ENCODE data around the gene COQ3. TPM values are rescaled to one million over a fixed set of nuclear protein-coding genes. Genes with fewer than 3 reads are reported as not detected.
A peak's percentile ranks its signal among the peaks of the same experiment; 100 is the strongest.

COQ3 gene
- total RNA-seq, 1 donor from 2014 or later: 7.5 TPM

GRCh38 chr6:99407076-99407475 is 13.1 kb upstream of the COQ3 start:
- no peaks in the 10 kb centered on the region for H3K27me3 Mint-ChIP-seq
- no peak for DNase-seq (ENCODE audit: extremely low spot score, unreplicated experiment)
- H3K27ac Mint-ChIP-seq: no peak overlapping the region
- H3K4me3 Mint-ChIP-seq: no peak overlapping the region
- no peaks in the 10 kb centered on the region for H3K9me3 Mint-ChIP-seq
- TF ChIP-seq, protein P1, sequence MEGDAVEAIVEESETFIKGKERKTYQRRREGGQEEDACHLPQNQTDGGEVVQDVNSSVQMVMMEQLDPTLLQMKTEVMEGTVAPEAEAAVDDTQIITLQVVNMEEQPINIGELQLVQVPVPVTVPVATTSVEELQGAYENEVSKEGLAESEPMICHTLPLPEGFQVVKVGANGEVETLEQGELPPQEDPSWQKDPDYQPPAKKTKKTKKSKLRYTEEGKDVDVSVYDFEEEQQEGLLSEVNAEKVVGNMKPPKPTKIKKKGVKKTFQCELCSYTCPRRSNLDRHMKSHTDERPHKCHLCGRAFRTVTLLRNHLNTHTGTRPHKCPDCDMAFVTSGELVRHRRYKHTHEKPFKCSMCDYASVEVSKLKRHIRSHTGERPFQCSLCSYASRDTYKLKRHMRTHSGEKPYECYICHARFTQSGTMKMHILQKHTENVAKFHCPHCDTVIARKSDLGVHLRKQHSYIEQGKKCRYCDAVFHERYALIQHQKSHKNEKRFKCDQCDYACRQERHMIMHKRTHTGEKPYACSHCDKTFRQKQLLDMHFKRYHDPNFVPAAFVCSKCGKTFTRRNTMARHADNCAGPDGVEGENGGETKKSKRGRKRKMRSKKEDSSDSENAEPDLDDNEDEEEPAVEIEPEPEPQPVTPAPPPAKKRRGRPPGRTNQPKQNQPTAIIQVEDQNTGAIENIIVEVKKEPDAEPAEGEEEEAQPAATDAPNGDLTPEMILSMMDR (conservative IDR thresholded peaks at IDR 0.05): no peak
- peaks cover 41% of the 10 kb centered on the region for H3K36me3 Mint-ChIP-seq
- H3K4me1 Mint-ChIP-seq (ENCODE audit: unreplicated experiment): no peaks in the 10 kb centered on the region

GRCh38 chr6:99402448-99402847 is 8.5 kb upstream of the COQ3 start:
- Mint-ChIP-seq H3K27me3 (no peaks in the 10 kb centered on the region), H3K27ac (no peak overlapping the region), H3K9me3 (no peaks in the 10 kb centered on the region), H3K36me3 (peaks cover 34% of the 10 kb centered on the region), H3K4me3 (no peak overlapping the region), H3K4me1 (ENCODE audit: unreplicated experiment) (no peaks in the 10 kb centered on the region)
- TF ChIP-seq, protein P1 (conservative IDR thresholded peaks at IDR 0.05): no peak
- no peak for DNase-seq (ENCODE audit: extremely low spot score, unreplicated experiment)

- Mint-ChIP-seq H3K4me1 (ENCODE audit: unreplicated experiment) (peaks cover 6% of the 10 kb centered on the region), H3K4me3 (no peak overlapping the region), H3K27me3 (no peaks in the 10 kb centered on the region), H3K27ac (no peak overlapping the region), H3K36me3 (peaks cover 13% of the 10 kb centered on the region), H3K9me3 (no peaks in the 10 kb centered on the region)
- TF ChIP-seq, protein P1 (conservative IDR thresholded peaks at IDR 0.05): no peak
- no peak for DNase-seq (ENCODE audit: extremely low spot score, unreplicated experiment)
Observed at GRCh38 chr6:99397287-99397686, 3.3 kb upstream of the COQ3 start.

GRCh38 chr6:99393366-99393697 is 663 bp downstream of the COQ3 start:
- no peak for DNase-seq (ENCODE audit: extremely low spot score, unreplicated experiment)
- TF ChIP-seq, protein P1 (conservative IDR thresholded peaks at IDR 0.05): no peak
- Mint-ChIP-seq H3K27me3 (no peaks in the 10 kb centered on the region), H3K27ac (peak overlapping the region; percentile 93), H3K4me3 (peak overlapping the region; percentile 97), H3K9me3 (no peaks in the 10 kb centered on the region), H3K4me1 (ENCODE audit: unreplicated experiment) (peaks cover 6% of the 10 kb centered on the region), H3K36me3 (no peaks in the 10 kb centered on the region)

DNA sequence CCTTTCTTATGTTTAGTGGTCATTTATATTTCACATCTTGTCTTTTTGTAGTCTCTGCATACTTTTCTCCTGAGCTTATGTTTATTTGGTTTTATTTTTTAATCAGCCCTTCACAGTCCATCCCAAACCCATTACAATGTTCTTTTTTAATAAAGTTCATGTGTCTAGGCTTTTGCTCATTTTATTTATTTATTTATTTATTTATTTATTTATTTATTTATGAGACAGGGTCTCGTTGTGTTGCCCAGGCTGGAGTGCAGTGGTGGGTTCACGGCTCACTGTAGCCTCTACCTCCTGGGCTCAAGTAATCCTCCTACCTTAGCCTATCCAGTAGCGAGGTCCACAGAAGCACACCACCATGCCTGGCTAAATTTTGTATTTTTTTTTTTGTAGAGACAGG is 3.1 kb downstream of the COQ3 start:
- DNase-seq (ENCODE audit: extremely low spot score, unreplicated experiment): no peak
- Mint-ChIP-seq H3K4me3 (no peak overlapping the region), H3K4me1 (ENCODE audit: unreplicated experiment) (peaks cover 6% of the 10 kb centered on the region), H3K27ac (no peak overlapping the region), H3K9me3 (no peaks in the 10 kb centered on the region), H3K36me3 (no peaks in the 10 kb centered on the region), H3K27me3 (no peaks in the 10 kb centered on the region)
- TF ChIP-seq, protein P1 (conservative IDR thresholded peaks at IDR 0.05): no peak

DNA sequence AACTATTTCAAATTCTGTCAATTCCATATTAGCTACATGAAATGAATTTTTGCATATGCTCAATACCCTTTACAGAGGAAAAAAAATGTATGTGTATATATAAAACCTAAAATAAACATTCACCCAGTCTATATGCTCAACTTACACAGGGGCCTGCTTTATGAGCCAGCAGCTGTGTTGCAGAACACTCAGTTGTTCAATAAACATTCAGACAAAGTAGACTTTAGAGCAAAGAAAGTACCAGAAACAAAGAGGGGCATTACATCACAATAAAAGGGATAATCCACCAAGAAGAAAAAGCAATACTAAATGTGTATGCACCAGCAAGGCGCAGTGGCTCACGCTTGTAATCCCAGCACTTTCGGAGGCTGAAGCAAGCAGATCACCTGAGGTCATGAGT is 9.5 kb downstream of the COQ3 start:
- TF ChIP-seq, protein P1 (conservative IDR thresholded peaks at IDR 0.05): no peak
- DNase-seq (ENCODE audit: extremely low spot score, unreplicated experiment): no peak
- Mint-ChIP-seq H3K27me3 (no peaks in the 10 kb centered on the region), H3K4me3 (no peak overlapping the region), H3K36me3 (no peaks in the 10 kb centered on the region), H3K4me1 (ENCODE audit: unreplicated experiment) (no peaks in the 10 kb centered on the region), H3K27ac (no peak overlapping the region), H3K9me3 (no peaks in the 10 kb centered on the region)

Measured in type B pancreatic cell (in vitro differentiated cells).